NCI-H82 treated with DMSO at 0.1 percent for 48 hours (cell line): ENCODE results near the gene AJM1.
A peak's percentile ranks its signal among the peaks of the same experiment; 100 is the strongest.

Source experiments
- DNase-seq: peaks from one replicate; lab custom pipeline; 2025; ENCODE audit not compliant: unreplicated experiment; lab: John Stamatoyannopoulos, UW

The AJM1 gene

GRCh38 chr9:136807281-136808074, 34.8 kb upstream of the AJM1 start, which contains the start of gene RABL6:
RABL6 (plus strand) TSS chr9:136807948; CDS start chr9:136808197, 249 bp downstream.
- peak; percentile 33 for DNase-seq

GRCh38 chr9:136808075-136808805, 34.0 kb upstream of the AJM1 start:
- no peak for DNase-seq

GRCh38 chr9:136808806-136809158, 33.5 kb upstream of the AJM1 start:
- DNase-seq, result no peak

- no peak for DNase-seq
These were observed 27.4 kb upstream of the AJM1 start for GRCh38 chr9:136814725-136815421.

GRCh38 chr9:136815422-136815782, 26.9 kb upstream of the AJM1 start:
- no peak for DNase-seq

- no peak for DNase-seq
These were observed 21.1 kb upstream of the AJM1 start for GRCh38 chr9:136820971-136821825.

GRCh38 chr9:136821826-136822544, 20.3 kb upstream of the AJM1 start:
- no peak for DNase-seq

GRCh38 chr9:136823136-136824046, 18.9 kb upstream of the AJM1 start:
- no peak for DNase-seq

GRCh38 chr9:136824496-136825225, 17.6 kb upstream of the AJM1 start:
- no peak for DNase-seq

GRCh38 chr9:136825295-136826187, 16.7 kb upstream of the AJM1 start:
- DNase-seq, result no peak

GRCh38 chr9:136826188-136826541, 16.1 kb upstream of the AJM1 start:
- DNase-seq, result no peak

GRCh38 chr9:136826703-136827582, 15.3 kb upstream of the AJM1 start:
- DNase-seq, result no peak

- DNase-seq, result no peak
These were observed 14.3 kb upstream of the AJM1 start for GRCh38 chr9:136827794-136828473.

- DNase-seq, result no peak
These were observed 13.7 kb upstream of the AJM1 start for GRCh38 chr9:136828474-136829140.

GRCh38 chr9:136829412-136829811, 12.9 kb upstream of the AJM1 start:
- no peak for DNase-seq
